ES-I3 (cell line): ENCODE data around the gene BCL6B.
"Not testable (repeated sequence)": the region's sequence is repeated elsewhere in the genome, so short reads cannot be mapped to it uniquely, and the experiment has no call there.

Experiments
- H3K36me3 ChIP-seq: 2 replicates; pipeline ENCODE4 v1.6.1; 2013; ENCODE audit warnings: mild to moderate bottlenecking, low read length, control low read depth, moderate library complexity; ENCODE audit not compliant: insufficient read depth
- H3K4me1 ChIP-seq: 2 replicates; pipeline ENCODE4 v1.6.1; 2013; ENCODE audit warnings: mild to moderate bottlenecking, control low read depth, low read length; ENCODE audit not compliant: insufficient read depth
- H3K9ac ChIP-seq: 2 replicates; pipeline ENCODE4 v1.6.1; 2013; ENCODE audit warnings: low read depth, mild to moderate bottlenecking, low read length, moderate library complexity
- H3K9me3 ChIP-seq: 2 replicates; pipeline ENCODE4 v1.6.1; 2013; ENCODE audit warnings: mild to moderate bottlenecking, low read length, moderate library complexity; ENCODE audit not compliant: control insufficient read depth, insufficient read depth

Gene BCL6B

GRCh38 chr17:7046725-7047397 is 24.0 kb downstream of the BCL6B start:
- H3K36me3 ChIP-seq, H3K4me1 ChIP-seq, H3K9me3 ChIP-seq: not testable (repeated sequence)
- peak overlapping the region; percentile 48; the same call in 1 of the 2 replicates for H3K9ac ChIP-seq

- no peak overlapping the region for H3K9ac ChIP-seq
- H3K4me1 ChIP-seq = no peaks in the 10 kb centered on the region
- no peaks in the 10 kb centered on the region for H3K36me3 ChIP-seq
- no peaks in the 10 kb centered on the region for H3K9me3 ChIP-seq
Measured at GRCh38 chr17:7047566-7047965, 24.7 kb downstream of the BCL6B start.

- Histone ChIP-seq H3K9me3 (no peaks in the 10 kb centered on the region), H3K9ac (no peak overlapping the region), H3K4me1 (no peaks in the 10 kb centered on the region)
Measured at GRCh38 chr17:7048968-7049367, 26.1 kb downstream of the BCL6B start.

GRCh38 chr17:7050583-7050982 is 27.7 kb downstream of the BCL6B start:
- not testable (repeated sequence) for H3K4me1 ChIP-seq, H3K9ac ChIP-seq, H3K36me3 ChIP-seq, H3K9me3 ChIP-seq

More at GRCh38 chr17:7048968-7049367, 26.1 kb downstream of the BCL6B start:
- H3K36me3 ChIP-seq = no peaks in the 10 kb centered on the region

- Histone ChIP-seq H3K9me3 (no peaks in the 10 kb centered on the region), H3K36me3 (no peaks in the 10 kb centered on the region), H3K9ac (no peak overlapping the region)
Measured at GRCh38 chr17:7056386-7056785, 33.5 kb downstream of the BCL6B start.

GRCh38 chr17:7058831-7059447 is 36.1 kb downstream of the BCL6B start:
- no peaks in the 10 kb centered on the region for H3K36me3 ChIP-seq
- H3K9me3 ChIP-seq = no peaks in the 10 kb centered on the region

More at GRCh38 chr17:7056386-7056785, 33.5 kb downstream of the BCL6B start:
- no peaks in the 10 kb centered on the region for H3K4me1 ChIP-seq

GRCh38 chr17:7060165-7060891 is 37.5 kb downstream of the BCL6B start:
- H3K36me3 ChIP-seq = no peaks in the 10 kb centered on the region
- H3K9me3 ChIP-seq = no peaks in the 10 kb centered on the region
- no peaks in the 10 kb centered on the region for H3K4me1 ChIP-seq
- H3K9ac ChIP-seq = no peak overlapping the region

More at GRCh38 chr17:7058831-7059447, 36.1 kb downstream of the BCL6B start:
- Histone ChIP-seq H3K9ac (no peak overlapping the region), H3K4me1 (no peaks in the 10 kb centered on the region)

- no peak overlapping the region for H3K9ac ChIP-seq
- H3K9me3 ChIP-seq = peaks cover 8% of the 10 kb centered on the region; the same call in 1 of the 2 replicates
- H3K36me3 ChIP-seq = no peaks in the 10 kb centered on the region
- no peaks in the 10 kb centered on the region for H3K4me1 ChIP-seq
Measured at GRCh38 chr17:7063518-7064094, 40.8 kb downstream of the BCL6B start.

- no peak overlapping the region for H3K9ac ChIP-seq
- peaks cover 8% of the 10 kb centered on the region; the same call in 1 of the 2 replicates for H3K9me3 ChIP-seq
- H3K4me1 ChIP-seq = no peaks in the 10 kb centered on the region
- H3K36me3 ChIP-seq = no peaks in the 10 kb centered on the region
Measured at GRCh38 chr17:7064261-7064660, 41.4 kb downstream of the BCL6B start.

- Histone ChIP-seq H3K4me1 (no peaks in the 10 kb centered on the region), H3K9ac (no peak overlapping the region), H3K36me3 (no peaks in the 10 kb centered on the region), H3K9me3 (peaks cover 8% of the 10 kb centered on the region; the same call in 1 of the 2 replicates)
Measured at GRCh38 chr17:7067198-7067597, 44.3 kb downstream of the BCL6B start.

GRCh38 chr17:7068268-7068667 is 45.4 kb downstream of the BCL6B start:
- H3K4me1 ChIP-seq = no peaks in the 10 kb centered on the region
- no peaks in the 10 kb centered on the region for H3K36me3 ChIP-seq
- no peak overlapping the region for H3K9ac ChIP-seq
- peaks cover 8% of the 10 kb centered on the region; the same call in 1 of the 2 replicates for H3K9me3 ChIP-seq

GRCh38 chr17:7070712-7071111 is 47.9 kb downstream of the BCL6B start:
- H3K9ac ChIP-seq = no peak overlapping the region
- H3K36me3 ChIP-seq = no peaks in the 10 kb centered on the region
- H3K9me3 ChIP-seq = peaks cover 8% of the 10 kb centered on the region; the same call in 1 of the 2 replicates
- no peaks in the 10 kb centered on the region for H3K4me1 ChIP-seq

GRCh38 chr17:7072406-7072805 is 49.6 kb downstream of the BCL6B start:
- Histone ChIP-seq H3K4me1 (no peaks in the 10 kb centered on the region), H3K36me3 (no peaks in the 10 kb centered on the region), H3K9me3 (peaks cover 8% of the 10 kb centered on the region; the same call in 1 of the 2 replicates), H3K9ac (no peak overlapping the region)

GRCh38 chr17:7074931-7075330 is 52.1 kb downstream of the BCL6B start:
- Histone ChIP-seq H3K4me1 (no peaks in the 10 kb centered on the region), H3K9me3 (no peaks in the 10 kb centered on the region), H3K36me3 (no peaks in the 10 kb centered on the region)

More at GRCh38 chr17:7074931-7075330, 52.1 kb downstream of the BCL6B start:
- no peak overlapping the region for H3K9ac ChIP-seq
